Smooth muscle cell (in vitro differentiated cells): Measurements from ENCODE around the gene ARMC2. TPM values are rescaled to one million over a fixed set of nuclear protein-coding genes. Genes with fewer than 3 reads are reported as not detected.

Experiments used
- DNase-seq: peaks from one replicate; lab custom pipeline; 2025; ENCODE audit not compliant: unreplicated experiment; lab: John Stamatoyannopoulos, UW
- H2AFZ ChIP-seq: fragments of 200-600 bp; sonication (generic); 2 replicates; pipeline ENCODE4 v1.6.0; 2016; ENCODE audit warnings: antibody characterized with exemption, low read depth, mild to moderate bottlenecking
- H3F3A ChIP-seq: fragments of 200-600 bp; sonication (generic); 2 replicates; pipeline ENCODE4 v1.6.0; 2017; ENCODE audit warnings: antibody characterized with exemption, low read depth
- H3K27ac ChIP-seq: fragments of 200-600 bp; sonication (generic); 2 replicates; pipeline ENCODE4 v1.5.1; 2016; ENCODE audit warnings: low read depth, mild to moderate bottlenecking
- H3K27me3 ChIP-seq: fragments of 200-600 bp; sonication (generic); 2 replicates; pipeline ENCODE4 v1.6.1; 2016; ENCODE audit warnings: low read depth, mild to moderate bottlenecking
- H3K36me3 ChIP-seq: fragments of 200-600 bp; sonication (generic); 2 replicates; pipeline ENCODE4 v1.5.1; 2016; ENCODE audit warnings: low read depth
- H3K4me1 ChIP-seq: fragments of 200-600 bp; sonication (generic); 2 replicates; pipeline ENCODE4 v1.5.1; 2016; ENCODE audit warnings: low read depth
- H3K4me2 ChIP-seq: fragments of 200-600 bp; sonication (generic); 2 replicates; pipeline ENCODE4 v1.6.0; 2016; ENCODE audit warnings: mild to moderate bottlenecking
- H3K4me3 ChIP-seq: fragments of 200-600 bp; sonication (generic); 2 replicates; pipeline ENCODE4 v1.5.1; 2016; ENCODE audit warnings: mild to moderate bottlenecking
- H3K79me2 ChIP-seq: fragments of 200-600 bp; sonication (generic); 2 replicates; pipeline ENCODE4 v1.6.0; 2016; ENCODE audit warnings: low read depth, mild to moderate bottlenecking
- H3K9ac ChIP-seq: fragments of 200-600 bp; sonication (generic); 2 replicates; pipeline ENCODE4 v1.6.0; 2016; ENCODE audit warnings: low read depth
- H3K9me3 ChIP-seq: fragments of 200-600 bp; sonication (generic); replicated peaks from 2 replicates; pipeline ENCODE4 v1.5.1; 2016; ENCODE audit warnings: low read depth
- H4K20me1 ChIP-seq: fragments of 200-600 bp; sonication (generic); 2 replicates; pipeline ENCODE4 v1.6.0; 2016; ENCODE audit warnings: low read depth
- WGBS: methylation state at CpG from one replicate; pipeline ENCODE4 v1.1.7; 2016; ENCODE audit warnings: low lambda C conversion rate; 5-methylcytosine and 5-hydroxymethylcytosine counted together
- polyA plus RNA-seq: library from polyadenylated mRNA; unstranded; fragments of >200 nt; fragmentation: Nextera tagmentation; extraction: Ambion mirVana; gene quantifications from 2 replicates; pipeline ENCODE4 v1.2.1, GENCODE V29; 2016
- total RNA-seq: library from RNA; depleted of rRNA; stranded (reverse); fragments of >200 nt; gene quantifications from 2 replicates; pipeline ENCODE4 v1.2.3, GENCODE V29; 2014
- TF ChIP-seq, protein P1 (sequence below): fragments of 200-600 bp; sonication (generic); IDR thresholded peaks from 2 replicates; pipeline ENCODE4 v1.5.1; 2017; ENCODE audit warnings: borderline replicate concordance, mild to moderate bottlenecking, antibody characterized with exemption; ENCODE audit not compliant: insufficient read depth, poor library complexity, severe bottlenecking

ARMC2 gene
- total and polyA plus RNA-seq, 2 experiments from 2014 or later, result 2.0 to 2.6 TPM

DNA sequence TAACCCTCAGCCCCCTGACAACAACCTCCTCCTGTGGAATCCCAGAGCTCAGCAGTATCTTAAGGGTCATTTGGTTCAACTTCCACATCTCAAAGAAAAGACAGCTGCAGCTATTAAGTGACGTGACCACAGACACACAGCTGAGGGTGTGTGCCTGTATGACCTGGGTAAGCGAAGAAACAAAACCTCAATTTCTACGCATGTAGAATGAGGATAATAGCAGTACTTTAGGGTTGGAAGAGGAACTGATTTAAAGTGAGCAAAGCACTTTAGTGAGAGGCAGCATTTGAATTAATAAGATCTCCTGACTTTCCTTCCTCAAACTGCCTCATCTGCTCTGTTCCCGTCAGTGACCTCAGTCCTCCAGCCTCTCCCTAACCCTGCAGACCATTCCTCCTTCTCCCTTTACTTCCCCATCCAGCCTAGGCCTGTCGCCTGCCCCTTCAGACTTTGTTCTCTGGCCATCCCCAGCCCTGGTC lies 6.8 kb upstream of the ARMC2 start:
- TF ChIP-seq, protein P1, sequence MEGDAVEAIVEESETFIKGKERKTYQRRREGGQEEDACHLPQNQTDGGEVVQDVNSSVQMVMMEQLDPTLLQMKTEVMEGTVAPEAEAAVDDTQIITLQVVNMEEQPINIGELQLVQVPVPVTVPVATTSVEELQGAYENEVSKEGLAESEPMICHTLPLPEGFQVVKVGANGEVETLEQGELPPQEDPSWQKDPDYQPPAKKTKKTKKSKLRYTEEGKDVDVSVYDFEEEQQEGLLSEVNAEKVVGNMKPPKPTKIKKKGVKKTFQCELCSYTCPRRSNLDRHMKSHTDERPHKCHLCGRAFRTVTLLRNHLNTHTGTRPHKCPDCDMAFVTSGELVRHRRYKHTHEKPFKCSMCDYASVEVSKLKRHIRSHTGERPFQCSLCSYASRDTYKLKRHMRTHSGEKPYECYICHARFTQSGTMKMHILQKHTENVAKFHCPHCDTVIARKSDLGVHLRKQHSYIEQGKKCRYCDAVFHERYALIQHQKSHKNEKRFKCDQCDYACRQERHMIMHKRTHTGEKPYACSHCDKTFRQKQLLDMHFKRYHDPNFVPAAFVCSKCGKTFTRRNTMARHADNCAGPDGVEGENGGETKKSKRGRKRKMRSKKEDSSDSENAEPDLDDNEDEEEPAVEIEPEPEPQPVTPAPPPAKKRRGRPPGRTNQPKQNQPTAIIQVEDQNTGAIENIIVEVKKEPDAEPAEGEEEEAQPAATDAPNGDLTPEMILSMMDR, result no peak

DNA sequence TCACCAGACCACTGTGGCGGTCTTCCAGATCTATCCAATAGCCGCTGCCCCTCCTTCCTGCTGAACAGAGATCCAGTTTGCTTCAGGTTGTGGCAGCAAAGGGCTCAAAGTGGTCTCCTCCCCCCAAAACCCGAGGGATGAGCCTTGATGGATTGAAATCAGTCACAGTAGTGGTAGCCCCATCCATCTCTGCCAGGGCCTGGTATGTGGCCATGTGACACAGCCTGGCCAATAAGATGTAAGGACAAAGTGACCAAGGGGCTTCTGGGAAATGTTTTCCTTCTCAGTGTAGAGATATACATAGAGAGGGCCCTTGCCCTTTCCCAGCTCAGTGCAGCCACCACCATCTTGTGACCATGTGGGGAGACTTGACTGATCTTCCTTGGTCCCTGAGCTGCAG lies 4.1 kb upstream of the ARMC2 start:
- no peaks in the 10 kb centered on the region for H3K36me3 ChIP-seq
- H3F3A ChIP-seq, result no peaks in the 10 kb centered on the region
- 79% methylated on average over 3 of the region's 3 CpGs for WGBS
- H3K79me2 ChIP-seq, result peaks cover 4% of the 10 kb centered on the region
- H3K27me3 ChIP-seq, result peaks cover 7% of the 10 kb centered on the region
- DNase-seq, result no peak
- H3K4me2 ChIP-seq, result no peak overlapping the region
- H3K27ac ChIP-seq, result no peak overlapping the region
- TF ChIP-seq, protein P1, result no peak
- no peaks in the 10 kb centered on the region for H4K20me1 ChIP-seq
- H3K9me3 ChIP-seq, result no peaks in the 10 kb centered on the region
- peaks cover 12% of the 10 kb centered on the region for H3K4me1 ChIP-seq
- no peak overlapping the region for H2AFZ ChIP-seq
- H3K9ac ChIP-seq, result no peak overlapping the region
- H3K4me3 ChIP-seq, result no peak overlapping the region

More for the DNA sequence above, 6.8 kb upstream of the ARMC2 start:
- WGBS, result 91% methylated on average over 5 of the region's 5 CpGs
- Histone ChIP-seq H3K36me3 (no peaks in the 10 kb centered on the region), H3K4me2 (no peak overlapping the region), H3K4me1 (peaks cover 3% of the 10 kb centered on the region), H3K9me3 (no peaks in the 10 kb centered on the region), H3K27me3 (peaks cover 15% of the 10 kb centered on the region), H3K4me3 (no peak overlapping the region), H3F3A (no peaks in the 10 kb centered on the region), H2AFZ (no peak overlapping the region), H3K9ac (no peak overlapping the region), H3K79me2 (no peaks in the 10 kb centered on the region), H3K27ac (no peak overlapping the region), H4K20me1 (no peaks in the 10 kb centered on the region)
- no peak for DNase-seq

DNA sequence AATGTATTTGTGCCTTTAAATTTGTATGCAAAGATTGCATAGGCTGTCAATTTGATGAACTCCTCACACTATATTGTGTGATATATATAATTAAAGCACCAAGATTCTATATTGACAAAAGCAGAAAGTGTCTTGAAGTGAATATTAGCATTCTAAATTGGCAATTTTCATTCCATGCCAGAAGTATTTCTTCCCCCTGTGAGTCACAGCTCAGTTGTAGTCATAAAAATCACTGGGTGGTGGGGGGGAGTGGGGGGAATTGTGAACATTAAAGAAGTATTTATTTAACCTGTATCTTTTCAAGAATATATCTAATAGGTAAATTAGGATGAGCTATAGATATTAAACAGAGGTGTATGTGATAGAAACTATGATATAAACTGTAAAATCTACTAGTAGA lies 3.1 kb upstream of the ARMC2 start:
- Histone ChIP-seq H4K20me1 (no peaks in the 10 kb centered on the region), H3K79me2 (peaks cover 12% of the 10 kb centered on the region), H2AFZ (no peak overlapping the region), H3K27me3 (peaks cover 2% of the 10 kb centered on the region), H3K36me3 (no peaks in the 10 kb centered on the region), H3F3A (no peaks in the 10 kb centered on the region), H3K9me3 (no peaks in the 10 kb centered on the region), H3K4me2 (no peak overlapping the region), H3K27ac (no peak overlapping the region), H3K4me1 (peaks cover 11% of the 10 kb centered on the region), H3K4me3 (no peak overlapping the region), H3K9ac (no peak overlapping the region)
- no peak for DNase-seq
- TF ChIP-seq, protein P1, result no peak

DNA sequence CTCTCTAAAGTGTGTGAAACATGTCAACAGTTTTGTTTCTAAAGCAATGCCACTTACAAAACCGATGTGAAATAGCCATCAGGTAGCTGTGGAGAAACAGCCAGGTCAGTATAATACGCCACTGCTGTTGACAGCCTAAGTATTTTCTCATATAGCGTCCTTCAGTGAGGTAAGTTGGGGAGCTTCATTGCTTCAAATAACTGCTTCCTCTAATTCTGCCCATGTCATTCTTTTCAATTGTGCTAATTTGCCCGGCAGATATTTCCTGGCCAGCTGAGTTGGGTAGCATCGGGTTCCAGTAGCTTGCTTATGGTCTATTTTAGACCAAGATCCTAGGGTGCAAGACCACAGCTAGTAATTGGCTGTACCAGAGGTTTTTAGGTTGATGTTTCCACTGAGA lies 2.1 kb upstream of the ARMC2 start:
- no peaks in the 10 kb centered on the region for H3K9me3 ChIP-seq
- peaks cover 12% of the 10 kb centered on the region for H3K79me2 ChIP-seq
- no peaks in the 10 kb centered on the region for H3F3A ChIP-seq
- H3K36me3 ChIP-seq, result no peaks in the 10 kb centered on the region
- TF ChIP-seq, protein P1, result no peak
- H3K4me2 ChIP-seq, result no peak overlapping the region
- peaks cover 11% of the 10 kb centered on the region for H3K4me1 ChIP-seq
- 87% methylated on average over 5 of the region's 5 CpGs for WGBS
- no peaks in the 10 kb centered on the region for H4K20me1 ChIP-seq
- H3K4me3 ChIP-seq, result no peak overlapping the region
- H3K27ac ChIP-seq, result no peak overlapping the region
- H3K9ac ChIP-seq, result no peak overlapping the region
- peaks cover 2% of the 10 kb centered on the region for H3K27me3 ChIP-seq
- DNase-seq, result no peak
- no peak overlapping the region for H2AFZ ChIP-seq
